GM12892 (cell line): ENCODE results near the gene OPCML.

Experiments used
- DNase-seq: peaks from one replicate; pipeline ENCODE4 v3.0.0; 2011; ENCODE audit not compliant: insufficient read length
- FAIRE-seq: peaks from 2 replicates; lab custom pipeline; 2011; peaks lifted over from hg19 to GRCh38; lab: Jason Lieb, UNC
- POLR2A ChIP-seq: IDR thresholded peaks from 2 replicates; pipeline ENCODE4 v1.6.1; 2011; ENCODE audit warnings: low read depth, low read length, control low read depth
- POLR2AphosphoS5 ChIP-seq: IDR thresholded peaks from 2 replicates; pipeline ENCODE4 v1.6.1; 2011; ENCODE audit warnings: low read depth, low read length, control low read depth
- TAF1 ChIP-seq: IDR thresholded peaks from 2 replicates; pipeline ENCODE4 v1.6.1; 2011; ENCODE audit warnings: low read depth, mild to moderate bottlenecking, control low read depth, low read length, borderline replicate concordance

OPCML gene

DNA sequence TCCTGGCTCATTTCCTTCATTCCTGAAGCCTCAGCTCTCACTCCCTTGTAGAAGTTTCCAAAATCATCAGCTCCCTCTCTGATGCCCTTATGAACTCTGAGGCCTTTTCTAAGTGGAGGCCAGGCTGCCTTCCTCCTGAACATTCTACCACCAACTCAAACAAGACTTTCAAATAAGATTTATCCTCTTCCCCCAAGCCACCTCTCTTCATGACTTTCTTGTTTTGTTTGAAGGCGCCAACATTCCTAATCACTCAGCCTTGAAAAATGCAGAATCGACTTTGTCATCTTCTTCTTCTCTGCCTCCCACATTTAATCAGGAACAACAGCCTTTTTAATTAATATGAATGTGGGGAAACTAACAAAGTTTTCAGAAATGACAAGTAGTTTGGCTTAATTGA lies 927.9 kb downstream of the OPCML start:
- no peak for TF ChIP-seq TAF1
- no peak for TF ChIP-seq POLR2AphosphoS5
- no peak for TF ChIP-seq POLR2A
- DNase-seq (no peak), FAIRE-seq (no peak)

GRCh38 chr11:132601875-132602274 lies 930.4 kb downstream of the OPCML start:
- DNase-seq (no peak), FAIRE-seq (no peak)
- TF ChIP-seq TAF1 (no peak), POLR2A (no peak), POLR2AphosphoS5 (no peak)

DNA sequence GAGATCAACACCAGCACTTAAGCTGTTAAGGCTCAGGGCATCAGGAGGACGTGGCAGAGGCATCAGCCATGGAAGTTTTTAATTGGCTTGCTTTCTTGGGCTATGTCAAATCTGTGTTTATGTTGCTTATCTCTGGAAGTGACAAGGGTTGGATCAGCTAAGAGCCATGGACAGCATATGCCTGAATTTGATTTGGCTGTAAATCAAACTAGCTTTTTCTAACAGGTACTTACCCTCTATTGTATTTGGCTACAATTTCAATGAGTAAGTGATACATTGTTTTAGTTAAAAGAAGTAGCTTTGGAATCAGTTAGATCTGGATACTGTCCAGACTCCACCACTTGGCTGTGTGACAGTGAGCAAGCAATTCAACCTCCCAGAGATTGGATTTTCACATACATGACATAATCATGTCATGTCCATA lies 936.6 kb downstream of the OPCML start:
- FAIRE-seq (no peak), DNase-seq (no peak)
- TF ChIP-seq POLR2A (no peak), TAF1 (no peak), POLR2AphosphoS5 (no peak)

- TF ChIP-seq POLR2AphosphoS5: no peak
- no peak for TF ChIP-seq POLR2A
- TF ChIP-seq TAF1: no peak
- DNase-seq (no peak), FAIRE-seq (no peak)
These were observed 937.1 kb downstream of the OPCML start for GRCh38 chr11:132595246-132595645.

DNA sequence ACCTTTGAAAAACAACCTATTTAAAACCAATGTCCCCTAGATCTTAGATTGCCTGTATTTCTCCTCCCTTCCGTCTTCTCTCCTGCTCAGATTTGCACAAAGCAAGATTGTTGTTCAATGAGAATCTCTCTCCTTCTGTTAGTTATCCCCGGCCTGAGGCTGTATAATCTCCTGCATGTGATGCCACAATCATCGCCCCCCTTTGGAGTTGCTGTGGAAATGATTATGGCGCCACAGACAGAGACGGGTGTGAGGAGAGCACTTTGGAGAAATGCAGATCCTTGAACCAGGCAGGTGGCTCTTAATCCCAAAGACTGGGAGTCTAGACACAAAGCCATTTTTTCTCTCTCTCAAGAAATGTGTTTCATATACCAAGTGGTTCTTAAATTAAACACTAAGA lies 941.3 kb downstream of the OPCML start:
- TF ChIP-seq POLR2A (no peak), POLR2AphosphoS5 (no peak), TAF1 (no peak)
- FAIRE-seq (no peak), DNase-seq (no peak)

DNA sequence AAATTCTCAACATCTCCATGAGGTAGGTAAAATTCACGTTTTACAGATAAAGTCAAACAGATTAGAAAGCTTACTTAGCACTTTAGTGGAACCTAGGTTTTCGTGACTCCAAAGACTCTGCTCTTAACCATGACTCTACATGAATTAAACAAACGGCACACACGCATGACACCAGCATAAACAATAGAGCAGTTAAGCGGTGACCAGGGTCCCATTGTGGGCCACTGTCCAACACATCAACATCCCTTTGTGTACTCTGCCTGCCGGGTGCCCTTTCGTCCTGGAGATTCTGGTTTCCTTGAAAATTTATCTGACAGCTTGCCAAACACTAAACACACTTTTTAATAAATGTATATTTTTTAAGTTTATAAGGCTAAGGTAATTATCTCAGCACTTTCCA lies 941.7 kb downstream of the OPCML start:
- FAIRE-seq (no peak), DNase-seq (no peak)
- no peak for TF ChIP-seq POLR2A
- no peak for TF ChIP-seq POLR2AphosphoS5
- no peak for TF ChIP-seq TAF1

GRCh38 chr11:132589791-132590190 lies 942.5 kb downstream of the OPCML start:
- TF ChIP-seq TAF1: no peak
- DNase-seq: no peak
- FAIRE-seq: no peak

- TF ChIP-seq POLR2A (no peak), POLR2AphosphoS5 (no peak), TAF1 (no peak)
- FAIRE-seq: no peak
- DNase-seq: no peak
These were observed 943.9 kb downstream of the OPCML start for GRCh38 chr11:132588366-132588765.

DNA sequence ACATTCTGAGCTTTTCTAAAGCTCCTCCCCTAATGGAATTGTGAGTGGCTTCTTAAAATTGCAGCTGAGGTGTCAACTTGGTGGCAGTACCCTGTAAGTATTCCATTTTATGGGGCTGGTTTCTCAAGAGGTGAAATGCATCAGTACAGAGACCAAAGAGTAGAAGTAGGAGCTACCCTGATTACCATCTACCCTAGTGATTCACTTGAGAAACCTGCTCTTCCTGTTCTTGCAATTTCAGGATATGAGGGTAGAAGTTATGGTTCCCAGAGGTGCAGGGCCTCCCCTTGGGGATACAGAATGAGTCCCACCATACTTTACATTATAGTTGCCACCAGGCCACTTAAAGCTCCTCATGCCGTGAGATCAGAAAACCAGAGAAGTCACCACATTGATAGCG lies 944.6 kb downstream of the OPCML start:
- FAIRE-seq (no peak), DNase-seq (no peak)
- TF ChIP-seq POLR2AphosphoS5 (no peak), POLR2A (no peak), TAF1 (no peak)

DNA sequence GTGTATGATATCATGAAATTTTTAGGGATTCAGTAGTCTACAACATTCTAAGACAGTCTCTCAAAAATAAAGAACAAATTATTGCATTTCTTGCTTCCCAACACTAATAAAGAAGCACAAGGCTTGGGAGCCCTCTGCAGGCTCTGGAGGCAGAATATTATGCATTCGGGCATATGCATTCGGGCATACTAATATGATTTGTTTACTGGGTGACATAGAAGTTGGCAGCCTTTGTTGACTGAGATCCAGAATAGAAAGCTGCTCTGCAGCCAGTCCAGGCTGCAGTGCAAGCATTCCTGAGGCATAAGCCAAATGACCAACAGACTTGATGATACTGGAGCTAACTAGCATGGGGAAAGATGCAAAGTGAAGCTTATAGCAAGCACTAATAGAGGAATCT lies 945.5 kb downstream of the OPCML start:
- FAIRE-seq (no peak), DNase-seq (no peak)
- TF ChIP-seq TAF1: no peak
- no peak for TF ChIP-seq POLR2A
- no peak for TF ChIP-seq POLR2AphosphoS5

DNA sequence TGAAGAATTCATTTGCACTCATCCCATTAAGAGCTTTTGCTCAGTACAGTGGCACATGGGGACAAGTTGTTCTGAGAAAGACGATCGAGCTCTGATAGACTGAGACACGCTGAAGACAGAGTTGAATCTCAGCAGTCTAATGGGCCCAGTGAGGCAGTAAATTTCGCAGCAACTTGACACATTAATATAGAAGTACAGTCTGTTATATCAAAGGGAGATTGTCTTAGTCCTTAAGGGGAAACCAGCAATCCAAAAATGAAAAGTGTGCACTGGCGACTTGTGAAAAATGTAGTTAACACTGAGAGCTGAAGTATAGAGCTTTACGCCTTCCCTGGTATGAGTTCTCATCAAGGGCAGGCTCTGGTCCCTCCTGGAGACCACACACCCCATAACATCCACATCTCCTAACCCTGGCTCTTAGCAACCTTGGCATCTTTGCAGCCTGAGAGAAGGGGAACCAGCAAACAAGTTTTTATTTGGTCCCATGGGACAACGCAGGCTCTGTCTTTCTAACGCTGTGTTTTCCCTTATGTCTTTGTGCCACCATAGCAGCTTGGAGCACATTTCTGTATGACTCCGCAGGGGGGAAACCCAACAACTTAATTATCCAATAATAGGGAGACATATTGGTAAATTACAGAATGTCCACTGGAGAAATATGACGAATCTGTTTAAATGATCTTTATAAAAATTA lies 952.5 kb downstream of the OPCML start:
- no peak for FAIRE-seq
- no peak for DNase-seq
- TF ChIP-seq POLR2AphosphoS5 (no peak), TAF1 (no peak), POLR2A (no peak)

DNA sequence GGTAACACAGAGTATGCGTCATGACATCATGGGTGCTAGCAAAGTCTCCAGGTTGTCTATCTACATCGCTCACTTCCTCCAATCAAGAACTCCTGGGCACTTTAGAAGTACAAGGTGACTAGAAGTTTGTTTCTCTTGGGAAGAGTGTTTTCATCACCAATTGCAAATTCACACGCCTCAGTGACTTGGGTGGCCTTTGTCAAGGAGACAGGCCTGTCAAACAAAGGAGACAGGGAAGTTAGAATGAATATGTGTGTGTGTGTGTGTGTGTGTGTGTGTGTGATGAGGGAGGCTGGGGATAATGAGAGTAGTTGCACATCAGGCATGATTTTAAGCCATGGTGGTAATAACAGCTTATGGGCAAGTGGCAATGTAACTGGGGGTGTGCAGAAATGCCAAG lies 953.2 kb downstream of the OPCML start:
- DNase-seq: no peak
- FAIRE-seq: no peak
- TF ChIP-seq POLR2A (no peak), TAF1 (no peak), POLR2AphosphoS5 (no peak)
